HPDE6-E6E7 (cell line): ENCODE measurements around the gene HAS3.
A peak's percentile ranks its signal among the peaks of the same experiment; 100 is the strongest.
"Not testable (repeated sequence)": the region's sequence is repeated elsewhere in the genome, so short reads cannot be mapped to it uniquely, and the experiment has no call there.

ENCODE experiments used
- DNase-seq: peaks from one replicate; pipeline ENCODE4 v3.0.0; 2011; ENCODE audit warnings: missing footprints; ENCODE audit errors: extremely low spot score

Gene HAS3

GRCh38 chr16:69116256-69116875 is 10.9 kb downstream of the HAS3 start:
- DNase-seq, result no peak

- no peak for DNase-seq
Measured at GRCh38 chr16:69116906-69117305, 11.5 kb downstream of the HAS3 start.

DNA sequence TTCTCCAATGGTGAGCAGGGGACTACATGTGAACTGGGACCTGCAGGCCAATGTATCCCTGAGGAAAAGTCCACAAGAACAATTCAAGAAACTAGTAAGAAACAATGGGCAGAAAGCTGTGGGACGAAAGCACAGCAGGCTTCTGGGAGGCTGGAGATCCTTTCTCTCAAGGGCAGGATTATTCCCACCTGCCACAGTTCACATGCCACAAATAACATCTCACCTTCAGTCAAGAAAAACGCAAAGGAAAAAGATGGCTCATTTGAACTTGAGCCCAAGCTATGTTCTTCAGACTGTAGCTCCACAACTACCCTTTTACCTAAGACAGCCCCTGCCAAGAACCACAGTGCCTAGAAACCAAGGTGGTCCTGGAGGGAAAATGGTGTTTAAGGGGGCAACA is 13.0 kb downstream of the HAS3 start:
- DNase-seq, result no peak

- no peak for DNase-seq
Measured at GRCh38 chr16:69118994-69119393, 13.5 kb downstream of the HAS3 start.

- no peak for DNase-seq
Measured at GRCh38 chr16:69119536-69119935, 14.1 kb downstream of the HAS3 start.

GRCh38 chr16:69120096-69120664 is 14.7 kb downstream of the HAS3 start:
- DNase-seq, result no peak

GRCh38 chr16:69123910-69124309 is 18.5 kb downstream of the HAS3 start:
- DNase-seq, result no peak

GRCh38 chr16:69124406-69124805 is 19.0 kb downstream of the HAS3 start:
- not testable (repeated sequence) for DNase-seq

GRCh38 chr16:69124961-69125360 is 19.5 kb downstream of the HAS3 start:
- DNase-seq, result not testable (repeated sequence)

GRCh38 chr16:69126221-69126620 is 20.8 kb downstream of the HAS3 start:
- no peak for DNase-seq

GRCh38 chr16:69126801-69127200 is 21.3 kb downstream of the HAS3 start:
- DNase-seq, result not testable (repeated sequence)

DNA sequence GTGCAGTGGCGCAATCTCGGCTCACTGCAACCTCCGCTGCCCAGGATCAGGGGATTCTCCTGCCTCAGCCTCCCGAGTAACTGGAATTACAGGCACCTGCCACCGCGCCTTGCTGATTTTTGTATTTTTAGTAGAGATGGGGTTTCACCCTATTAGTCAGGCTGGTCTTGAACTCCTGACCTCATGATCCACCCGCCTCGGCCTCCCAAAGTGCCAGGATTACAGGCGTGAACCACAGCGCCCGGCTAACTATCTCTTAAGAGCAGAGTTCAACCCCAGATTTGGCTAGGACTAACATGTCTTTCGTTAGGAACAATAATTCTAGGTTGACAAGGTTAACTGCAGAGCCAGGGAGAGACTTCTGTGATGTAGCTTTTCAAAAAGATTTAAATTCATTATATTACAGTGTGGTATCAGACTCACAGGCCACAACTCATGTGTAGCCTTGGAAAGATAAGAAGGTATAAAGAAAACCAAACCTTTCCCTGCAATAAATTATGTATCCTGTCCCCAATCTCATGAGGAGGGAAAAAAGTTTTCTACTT is 22.6 kb downstream of the HAS3 start:
- no peak for DNase-seq

GRCh38 chr16:69130461-69130860 is 25.0 kb downstream of the HAS3 start:
- no peak for DNase-seq

GRCh38 chr16:69131167-69131838 is 25.9 kb downstream of the HAS3 start:
- DNase-seq, result no peak

GRCh38 chr16:69131839-69132423 is 26.5 kb downstream of the HAS3 start:
- peak; percentile 90 for DNase-seq

DNA sequence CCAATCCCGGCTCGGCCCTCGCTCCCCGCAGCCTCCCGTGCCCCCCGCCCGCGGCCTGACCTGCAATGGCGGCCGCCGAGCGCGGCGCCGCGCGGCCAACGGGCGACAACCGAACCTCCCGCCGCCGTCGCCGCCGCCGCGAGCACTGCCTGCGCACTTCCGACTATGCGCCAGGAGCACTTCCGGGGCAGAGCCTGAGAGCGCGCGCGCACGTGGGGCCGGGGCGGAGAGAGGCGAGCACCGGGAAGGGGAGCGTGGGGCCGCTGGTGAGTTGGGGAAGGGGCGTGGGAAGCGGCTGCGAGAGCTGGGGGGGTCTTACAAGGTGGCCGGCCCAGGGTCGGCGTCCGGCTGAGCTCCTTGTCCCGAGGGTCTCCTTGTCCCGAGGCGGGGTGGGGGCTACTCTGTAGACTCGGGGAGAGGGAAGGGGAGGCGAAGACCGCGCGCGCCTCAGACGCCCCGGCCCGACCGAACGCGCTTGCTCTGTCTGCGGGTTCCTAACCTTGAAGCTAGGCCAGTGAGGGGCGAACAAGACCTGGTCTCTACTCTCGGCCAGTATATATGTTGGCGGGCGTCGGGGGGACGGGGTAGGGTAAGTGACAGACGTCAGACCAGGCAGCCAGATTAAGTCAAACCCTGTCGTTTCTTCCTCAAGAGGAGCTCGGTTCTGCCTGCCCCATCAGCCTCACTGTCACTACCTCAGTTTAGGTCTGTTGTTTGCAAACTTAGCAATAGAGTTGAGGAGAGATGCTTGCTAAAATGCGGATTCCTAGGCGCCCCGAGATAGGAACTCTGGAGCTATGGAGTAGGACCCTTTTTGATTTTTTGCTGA is 27.2 kb downstream of the HAS3 start, which contains the start of the genes CHTF8 and UTP4:
Gene CHTF8 (minus strand): TSS at position 165 of the 829 bp plus-strand sequence. CDS start 11,130 bp downstream, outside the sequence.
Gene UTP4 (plus strand): TSS at position 226 of the 829 bp plus-strand sequence. CDS start 811 bp downstream, outside the sequence.
- peak; percentile 82 for DNase-seq

DNA sequence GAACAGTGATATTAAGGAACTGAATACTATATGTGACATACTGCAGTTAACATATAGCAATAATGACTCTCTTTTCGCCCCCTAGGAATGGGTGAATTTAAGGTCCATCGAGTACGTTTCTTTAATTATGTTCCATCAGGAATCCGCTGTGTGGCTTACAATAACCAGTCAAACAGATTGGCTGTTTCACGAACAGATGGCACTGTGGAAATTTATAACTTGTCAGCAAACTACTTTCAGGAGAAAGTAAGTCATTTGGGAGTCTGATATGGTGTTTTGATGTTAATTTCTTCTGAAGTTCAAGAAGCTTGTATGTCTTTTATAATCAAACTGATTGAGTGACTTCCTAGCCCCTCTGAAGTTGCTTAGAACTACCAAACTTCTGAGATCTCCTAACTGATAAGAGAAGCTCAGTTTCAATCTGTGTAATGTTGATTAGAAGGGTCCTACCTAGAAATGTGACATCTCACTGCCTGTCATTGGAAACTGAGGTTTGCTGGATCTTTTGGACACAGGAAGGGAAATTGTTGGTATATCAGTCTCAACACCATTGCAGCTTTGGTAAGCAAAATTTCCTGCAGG is 28.0 kb downstream of the HAS3 start:
- no peak for DNase-seq

GRCh38 chr16:69138608-69139007 is 33.2 kb downstream of the HAS3 start:
- no peak for DNase-seq

- not testable (repeated sequence) for DNase-seq
Measured at GRCh38 chr16:69139464-69139863, 34.0 kb downstream of the HAS3 start.

DNA sequence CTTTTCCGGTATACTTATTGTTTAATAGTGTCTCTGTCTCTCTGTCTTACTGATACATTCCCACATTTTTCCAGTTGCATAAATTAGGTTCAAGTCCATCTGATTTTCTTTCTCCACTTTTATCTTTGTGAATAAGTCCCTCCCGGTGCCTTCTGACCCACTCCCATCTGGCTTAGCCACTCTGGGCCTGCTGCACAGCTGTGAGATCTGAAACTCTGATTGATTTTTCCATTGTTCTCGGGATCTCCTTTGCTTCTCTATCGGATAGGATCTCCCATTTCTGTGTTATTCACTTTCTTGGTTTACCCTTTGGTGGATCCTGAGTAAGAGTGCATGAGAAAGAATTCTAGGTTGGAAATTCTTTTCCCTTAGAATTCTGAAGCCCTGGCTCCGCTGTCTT is 35.6 kb downstream of the HAS3 start:
- no peak for DNase-seq

DNA sequence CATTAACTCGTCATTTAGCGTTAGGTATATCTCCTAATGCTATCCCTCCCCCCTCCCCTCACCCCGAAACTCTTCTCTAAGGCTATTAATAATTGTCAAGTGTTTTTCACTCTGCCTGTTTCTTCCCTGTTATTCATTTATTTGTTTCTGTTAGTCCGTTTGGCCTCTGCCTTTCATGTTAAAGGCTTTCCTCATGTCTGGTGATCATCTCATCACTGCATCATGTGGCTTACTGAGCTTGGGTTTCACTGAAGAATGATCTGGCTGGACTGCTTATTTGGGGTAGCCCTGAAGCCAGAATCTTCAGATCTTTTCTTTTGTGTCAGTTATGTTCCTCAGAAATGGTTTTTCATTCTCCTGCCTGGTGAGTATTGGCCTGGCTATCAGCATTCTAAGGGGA is 36.5 kb downstream of the HAS3 start:
- DNase-seq, result no peak
